ENCODE measurements around the gene COX6A1.

COX6A1 gene

DNA sequence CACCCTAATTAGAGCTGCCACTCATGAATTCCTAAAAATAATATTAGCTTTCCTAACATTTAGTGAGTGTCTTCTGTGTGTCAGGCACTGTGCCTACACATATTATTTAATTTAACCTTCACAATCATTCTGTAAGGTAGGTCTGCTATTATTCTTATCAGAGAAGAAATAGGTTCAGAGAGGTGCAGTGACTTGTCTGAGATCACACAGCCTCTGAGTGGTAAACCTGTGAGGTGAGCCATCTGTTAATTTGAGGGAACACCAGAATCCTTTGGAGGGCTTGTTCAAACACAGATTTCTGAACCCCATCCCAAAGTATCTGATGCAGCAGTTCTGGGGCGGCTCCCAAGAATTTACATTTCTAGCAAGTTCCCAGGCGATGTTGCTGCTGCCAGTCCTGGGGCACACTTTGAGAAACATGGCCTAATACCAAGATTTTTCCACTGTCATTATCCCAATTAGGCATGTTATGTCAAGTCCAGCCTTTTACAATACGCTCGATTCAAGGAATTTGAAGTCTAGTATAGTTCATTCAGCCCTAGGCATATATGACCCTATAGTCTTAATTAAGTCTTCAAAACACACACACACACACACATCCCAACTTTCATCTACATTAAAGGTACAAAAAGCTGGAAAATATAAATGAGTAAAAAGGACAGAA is 19.9 kb upstream of the COX6A1 start:
- Histone ChIP-seq H3K79me2 (ENCODE audit: insufficient read depth, low read length) (no peaks in the 10 kb centered on the region), H4K20me1 (ENCODE audit: low read depth, low read length) (no peaks in the 10 kb centered on the region), H2AFZ (ENCODE audit: low read depth, low read length, severe bottlenecking) (no peak overlapping the region), H3K27ac (ENCODE audit: low read depth, low read length) (no peak overlapping the region), H3K27me3 (ENCODE audit: low read length) (no peaks in the 10 kb centered on the region), H3K9me3 (ENCODE audit: insufficient read depth, low read length) (no peaks in the 10 kb centered on the region), H3K36me3 (ENCODE audit: low read length) (no peaks in the 10 kb centered on the region), H3K4me3 (ENCODE audit: insufficient read depth, low read length, poor library complexity, severe bottlenecking) (no peak overlapping the region), H3K9me2 (replicated peaks; ENCODE audit: insufficient read depth, low read length) (no peaks in the 10 kb centered on the region), H3K4me2 (ENCODE audit: low read depth, low read length, poor library complexity, severe bottlenecking) (no peak overlapping the region), H3F3A (ENCODE audit: insufficient read depth) (no peaks in the 10 kb centered on the region), H3K9ac (ENCODE audit: low read length) (no peak overlapping the region)
- TF ChIP-seq, protein P1, sequence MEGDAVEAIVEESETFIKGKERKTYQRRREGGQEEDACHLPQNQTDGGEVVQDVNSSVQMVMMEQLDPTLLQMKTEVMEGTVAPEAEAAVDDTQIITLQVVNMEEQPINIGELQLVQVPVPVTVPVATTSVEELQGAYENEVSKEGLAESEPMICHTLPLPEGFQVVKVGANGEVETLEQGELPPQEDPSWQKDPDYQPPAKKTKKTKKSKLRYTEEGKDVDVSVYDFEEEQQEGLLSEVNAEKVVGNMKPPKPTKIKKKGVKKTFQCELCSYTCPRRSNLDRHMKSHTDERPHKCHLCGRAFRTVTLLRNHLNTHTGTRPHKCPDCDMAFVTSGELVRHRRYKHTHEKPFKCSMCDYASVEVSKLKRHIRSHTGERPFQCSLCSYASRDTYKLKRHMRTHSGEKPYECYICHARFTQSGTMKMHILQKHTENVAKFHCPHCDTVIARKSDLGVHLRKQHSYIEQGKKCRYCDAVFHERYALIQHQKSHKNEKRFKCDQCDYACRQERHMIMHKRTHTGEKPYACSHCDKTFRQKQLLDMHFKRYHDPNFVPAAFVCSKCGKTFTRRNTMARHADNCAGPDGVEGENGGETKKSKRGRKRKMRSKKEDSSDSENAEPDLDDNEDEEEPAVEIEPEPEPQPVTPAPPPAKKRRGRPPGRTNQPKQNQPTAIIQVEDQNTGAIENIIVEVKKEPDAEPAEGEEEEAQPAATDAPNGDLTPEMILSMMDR (IDR thresholded peaks at IDR 0.05; ENCODE audit: insufficient read depth, low read length, poor library complexity, severe bottlenecking), result no peak
- no peak for TF ChIP-seq EZH2phosphoT487 (conservative IDR thresholded peaks at IDR 0.05; ENCODE audit: low read length)

DNA sequence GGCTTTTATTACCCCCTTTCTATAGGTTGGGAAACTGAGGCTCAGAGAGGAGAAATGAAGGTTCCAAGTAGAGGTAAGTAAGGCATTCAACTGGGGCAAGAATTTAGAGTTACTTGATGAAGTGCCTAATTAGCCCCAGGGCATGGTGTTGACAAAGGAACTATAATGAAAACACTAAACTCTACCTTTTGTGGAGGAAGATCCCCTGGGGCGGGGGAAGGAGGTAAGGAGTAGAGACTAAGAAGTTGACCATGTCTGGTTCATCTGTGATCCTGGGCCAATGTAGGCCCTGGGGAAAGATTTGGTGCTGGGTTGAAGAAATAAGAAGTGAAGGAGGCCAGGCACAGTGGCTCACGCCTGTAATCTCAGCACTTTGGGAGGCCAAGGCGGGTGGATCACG is 16.2 kb upstream of the COX6A1 start:
- Histone ChIP-seq H3K9me2 (replicated peaks; ENCODE audit: insufficient read depth, low read length) (no peaks in the 10 kb centered on the region), H3K79me2 (ENCODE audit: insufficient read depth, low read length) (no peaks in the 10 kb centered on the region), H3K27me3 (ENCODE audit: low read length) (no peaks in the 10 kb centered on the region), H3K9me3 (ENCODE audit: insufficient read depth, low read length) (no peaks in the 10 kb centered on the region), H2AFZ (ENCODE audit: low read depth, low read length, severe bottlenecking) (no peak overlapping the region), H3F3A (ENCODE audit: insufficient read depth) (no peaks in the 10 kb centered on the region; the same call in 1 of the 2 replicates), H3K9ac (ENCODE audit: low read length) (no peak overlapping the region), H3K4me2 (ENCODE audit: low read depth, low read length, poor library complexity, severe bottlenecking) (no peak overlapping the region), H3K36me3 (ENCODE audit: low read length) (no peaks in the 10 kb centered on the region), H3K27ac (ENCODE audit: low read depth, low read length) (no peak overlapping the region), H4K20me1 (ENCODE audit: low read depth, low read length) (no peaks in the 10 kb centered on the region), H3K4me3 (ENCODE audit: insufficient read depth, low read length, poor library complexity, severe bottlenecking) (no peak overlapping the region)
- TF ChIP-seq, protein P1 (IDR thresholded peaks at IDR 0.05; ENCODE audit: insufficient read depth, low read length, poor library complexity, severe bottlenecking), result no peak
- no peak for TF ChIP-seq EZH2phosphoT487 (conservative IDR thresholded peaks at IDR 0.05; ENCODE audit: low read length)

DNA sequence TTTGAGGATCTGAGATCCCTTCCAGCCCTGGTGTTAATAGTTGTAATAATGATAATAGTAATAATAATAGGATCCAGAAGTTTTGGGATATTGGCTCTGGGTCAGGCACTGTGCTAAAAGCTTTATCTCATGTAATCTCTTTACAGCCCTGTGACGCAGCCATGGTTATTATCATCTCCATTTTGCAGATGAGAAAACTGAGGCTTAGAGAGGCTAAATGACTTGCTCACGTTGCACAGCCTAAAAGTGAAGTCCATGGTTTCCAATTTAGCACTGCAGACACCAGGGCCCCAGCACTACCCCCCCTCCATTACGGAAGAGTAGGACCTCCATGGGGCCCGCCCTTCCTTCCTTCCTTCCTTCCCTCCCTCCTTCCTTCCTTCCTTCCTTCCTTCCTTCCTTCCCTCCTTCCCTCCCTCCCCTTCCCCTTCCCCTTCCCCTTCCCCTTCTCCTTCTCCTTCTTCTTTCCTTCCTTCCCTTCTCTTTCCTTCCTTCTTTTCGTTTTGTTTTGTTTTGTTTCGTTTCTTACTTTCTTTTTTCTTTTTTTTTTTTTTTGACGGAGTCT is 14.9 kb upstream of the COX6A1 start:
- Histone ChIP-seq H3K36me3 (ENCODE audit: low read length) (no peaks in the 10 kb centered on the region), H3K27me3 (ENCODE audit: low read length) (no peaks in the 10 kb centered on the region), H3K9me2 (replicated peaks; ENCODE audit: insufficient read depth, low read length) (no peaks in the 10 kb centered on the region), H3F3A (ENCODE audit: insufficient read depth) (no peaks in the 10 kb centered on the region; the same call in 1 of the 2 replicates), H2AFZ (ENCODE audit: low read depth, low read length, severe bottlenecking) (no peak overlapping the region), H3K27ac (ENCODE audit: low read depth, low read length) (no peak overlapping the region), H3K4me3 (ENCODE audit: insufficient read depth, low read length, poor library complexity, severe bottlenecking) (no peak overlapping the region), H3K9ac (ENCODE audit: low read length) (no peak overlapping the region), H3K79me2 (ENCODE audit: insufficient read depth, low read length) (no peaks in the 10 kb centered on the region), H3K9me3 (ENCODE audit: insufficient read depth, low read length) (no peaks in the 10 kb centered on the region), H4K20me1 (ENCODE audit: low read depth, low read length) (no peaks in the 10 kb centered on the region), H3K4me2 (ENCODE audit: low read depth, low read length, poor library complexity, severe bottlenecking) (no peak overlapping the region)
- TF ChIP-seq, protein P1 (IDR thresholded peaks at IDR 0.05; ENCODE audit: insufficient read depth, low read length, poor library complexity, severe bottlenecking), result no peak
- no peak for TF ChIP-seq EZH2phosphoT487 (conservative IDR thresholded peaks at IDR 0.05; ENCODE audit: low read length)

All from SU-DHL-6 (cell line).